GM21619 (cell line): Measurements from ENCODE around the gene DIAPH2.
A peak's percentile ranks its signal among the peaks of the same experiment; 100 is the strongest.

Experiments
- ATAC-seq: cut with Tn5 transposase; IDR thresholded peaks from one replicate; pipeline ENCODE4 v1.9.1; 2021; ENCODE audit not compliant: unreplicated experiment

Gene DIAPH2

GRCh38 chrX:97155816-97156215, 471.2 kb downstream of the DIAPH2 start:
- no peak for ATAC-seq

- ATAC-seq = no peak
Observed at GRCh38 chrX:97158269-97158668, 473.6 kb downstream of the DIAPH2 start.

- no peak for ATAC-seq
Observed at GRCh38 chrX:97159916-97160800, 475.5 kb downstream of the DIAPH2 start.

GRCh38 chrX:97167333-97167732, 482.7 kb downstream of the DIAPH2 start:
- ATAC-seq = no peak

- no peak for ATAC-seq
Observed at GRCh38 chrX:97168646-97169045, 484.0 kb downstream of the DIAPH2 start.

GRCh38 chrX:97175147-97175546, 490.5 kb downstream of the DIAPH2 start:
- ATAC-seq = no peak

GRCh38 chrX:97189668-97190067, 505.0 kb downstream of the DIAPH2 start:
- no peak for ATAC-seq

- no peak for ATAC-seq
Observed at GRCh38 chrX:97199501-97199900, 514.9 kb downstream of the DIAPH2 start.

GRCh38 chrX:97200454-97200853, 515.8 kb downstream of the DIAPH2 start:
- ATAC-seq = no peak

GRCh38 chrX:97210501-97210900, 525.9 kb downstream of the DIAPH2 start:
- ATAC-seq = no peak

- ATAC-seq = no peak
Observed at GRCh38 chrX:97211070-97211469, 526.4 kb downstream of the DIAPH2 start.

GRCh38 chrX:97215186-97215585, 530.5 kb downstream of the DIAPH2 start:
- no peak for ATAC-seq

- no peak for ATAC-seq
Observed at GRCh38 chrX:97224148-97224547, 539.5 kb downstream of the DIAPH2 start.

GRCh38 chrX:97229318-97229717, 544.7 kb downstream of the DIAPH2 start:
- ATAC-seq = no peak

GRCh38 chrX:97230948-97231347, 546.3 kb downstream of the DIAPH2 start:
- no peak for ATAC-seq

- peak; percentile 100 for ATAC-seq
Observed at GRCh38 chrX:97234471-97235081, 549.9 kb downstream of the DIAPH2 start.

GRCh38 chrX:97238632-97239031, 554.0 kb downstream of the DIAPH2 start:
- ATAC-seq = no peak

- ATAC-seq = no peak
Observed at GRCh38 chrX:97252111-97252510, 567.5 kb downstream of the DIAPH2 start.

- ATAC-seq = no peak
Observed at GRCh38 chrX:97260679-97261078, 576.0 kb downstream of the DIAPH2 start.

GRCh38 chrX:97266406-97267121, 581.9 kb downstream of the DIAPH2 start:
- no peak for ATAC-seq

GRCh38 chrX:97267396-97268181, 582.9 kb downstream of the DIAPH2 start:
- no peak for ATAC-seq
